SK-N-MC (cell line): ENCODE data around the gene PPT1.

ENCODE experiments used
- EZH2 ChIP-seq: fragments of 200-600 bp; sonication (generic); IDR thresholded peaks from one replicate; pipeline ENCODE4 v1.6.1; 2017; ENCODE audit warnings: antibody characterized with exemption
- FOXP2 ChIP-seq: optimal IDR thresholded peaks from 2 replicates; pipeline ENCODE3; 2011; ENCODE audit warnings: mild to moderate bottlenecking, moderate library complexity; ENCODE audit not compliant: insufficient read depth; ENCODE audit errors: extremely low read length, control extremely low read depth
- POLR2AphosphoS5 ChIP-seq: IDR thresholded peaks from 2 replicates; pipeline ENCODE4 v1.6.1; 2012; ENCODE audit warnings: mild to moderate bottlenecking, low read depth, low read length, borderline replicate concordance

- TF ChIP-seq POLR2AphosphoS5 (no peak), EZH2 (no peak), FOXP2 (no peak)
These were observed 5.0 kb upstream of the PPT1 start for GRCh38 chr1:40102038-40102437.
